ENCODE data around the gene MIA.

DNA sequence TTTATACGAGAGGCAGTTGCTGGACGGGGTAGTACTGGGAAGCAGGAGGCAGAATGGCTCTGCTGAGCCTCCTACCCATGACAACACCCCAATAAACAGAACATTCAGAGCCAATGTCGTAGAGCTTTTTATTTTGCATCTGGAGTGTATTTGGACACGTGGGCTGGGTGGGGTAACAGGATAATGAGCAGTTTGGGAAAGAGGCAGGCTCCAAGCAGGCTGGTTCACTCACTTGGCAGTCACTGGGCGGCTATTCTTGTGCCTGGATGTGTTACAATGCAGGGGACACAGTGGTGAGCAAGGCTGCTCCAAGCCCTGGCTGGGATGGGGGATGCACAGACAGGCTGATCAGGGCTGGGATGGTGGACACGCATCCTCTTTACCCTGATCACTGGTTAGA lies 34.6 kb upstream of the MIA start:
- TF ChIP-seq EZH2 (optimal IDR thresholded peaks at IDR 0.05; ENCODE audit: low read depth, low read length) (no peak), EZH2phosphoT487 (IDR thresholded peaks at IDR 0.05; ENCODE audit: low read length) (no peak)
- TF ChIP-seq, protein P1, sequence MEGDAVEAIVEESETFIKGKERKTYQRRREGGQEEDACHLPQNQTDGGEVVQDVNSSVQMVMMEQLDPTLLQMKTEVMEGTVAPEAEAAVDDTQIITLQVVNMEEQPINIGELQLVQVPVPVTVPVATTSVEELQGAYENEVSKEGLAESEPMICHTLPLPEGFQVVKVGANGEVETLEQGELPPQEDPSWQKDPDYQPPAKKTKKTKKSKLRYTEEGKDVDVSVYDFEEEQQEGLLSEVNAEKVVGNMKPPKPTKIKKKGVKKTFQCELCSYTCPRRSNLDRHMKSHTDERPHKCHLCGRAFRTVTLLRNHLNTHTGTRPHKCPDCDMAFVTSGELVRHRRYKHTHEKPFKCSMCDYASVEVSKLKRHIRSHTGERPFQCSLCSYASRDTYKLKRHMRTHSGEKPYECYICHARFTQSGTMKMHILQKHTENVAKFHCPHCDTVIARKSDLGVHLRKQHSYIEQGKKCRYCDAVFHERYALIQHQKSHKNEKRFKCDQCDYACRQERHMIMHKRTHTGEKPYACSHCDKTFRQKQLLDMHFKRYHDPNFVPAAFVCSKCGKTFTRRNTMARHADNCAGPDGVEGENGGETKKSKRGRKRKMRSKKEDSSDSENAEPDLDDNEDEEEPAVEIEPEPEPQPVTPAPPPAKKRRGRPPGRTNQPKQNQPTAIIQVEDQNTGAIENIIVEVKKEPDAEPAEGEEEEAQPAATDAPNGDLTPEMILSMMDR (IDR thresholded peaks at IDR 0.05; ENCODE audit: low read length) = no peak

Data from MM.1S (cell line).